Renal pelvis (tissue), 4 donors: Measurements from ENCODE around the gene POLL. TPM values are rescaled to one million over a fixed set of nuclear protein-coding genes. Genes with fewer than 3 reads are reported as not detected.

Source experiments
- DNase-seq: peaks from one replicate; pipeline ENCODE4 v3.0.0-alpha.2; 2013
- polyA plus RNA-seq, 3 donors: library from polyadenylated mRNA; unstranded; fragments of 120-200 nt; gene quantifications; one replicate each; pipeline ENCODE4 v1.2.1, GENCODE V29; 2013; ENCODE audit not compliant: insufficient read length in 3 of 3

The POLL gene
- polyA plus RNA-seq, 3 donors: 31.8 to 46.3 (median 40.1) TPM

- no peak for DNase-seq
Observed at GRCh38 chr10:101575580-101576210, 12.4 kb downstream of the POLL start.

- DNase-seq: no peak
Observed at GRCh38 chr10:101575091-101575490, 13.0 kb downstream of the POLL start.

GRCh38 chr10:101573885-101574753, 13.9 kb downstream of the POLL start:
- no peak for DNase-seq

DNA sequence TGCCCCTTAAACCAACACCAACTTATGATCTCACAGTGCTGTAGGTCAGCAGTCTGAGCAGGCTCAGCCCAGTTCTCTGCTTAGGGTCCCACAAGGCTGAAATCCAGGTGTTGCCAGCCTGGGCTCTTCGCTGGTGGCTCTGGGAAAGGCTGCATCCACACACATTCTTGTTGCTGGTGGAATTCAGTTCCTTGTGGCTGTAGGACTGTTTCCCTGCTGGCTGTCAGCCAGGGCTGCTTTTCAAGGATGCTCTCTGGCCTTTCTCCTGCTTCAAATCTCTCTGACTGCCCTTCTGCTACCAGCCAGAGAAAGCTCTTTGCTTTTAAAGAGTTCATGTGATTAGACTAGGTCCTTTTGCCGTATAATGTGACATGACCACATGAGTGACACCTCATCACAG, 15.3 kb downstream of the POLL start:
- no peak for DNase-seq

DNA sequence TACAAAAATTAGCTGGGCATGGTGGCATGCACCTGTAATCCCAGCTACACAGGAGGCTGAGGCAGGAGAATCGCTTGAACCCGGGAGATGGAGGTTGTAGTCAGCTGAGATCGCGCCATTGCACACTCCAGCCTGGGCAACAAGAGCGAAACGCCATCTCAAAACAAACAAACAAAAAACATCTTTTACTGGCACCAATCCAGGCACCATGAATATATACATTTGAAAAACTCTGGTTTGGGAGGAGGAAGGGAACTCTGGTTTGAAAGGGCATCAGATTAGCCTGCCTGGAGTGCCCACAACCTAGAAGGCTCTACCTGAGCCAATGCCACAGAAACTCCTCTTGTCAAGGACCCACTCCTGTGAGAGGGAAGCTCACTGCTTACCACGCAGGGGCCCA, 15.9 kb downstream of the POLL start:
- DNase-seq: no peak

GRCh38 chr10:101571271-101571925, 16.7 kb downstream of the POLL start:
- DNase-seq: no peak

- no peak for DNase-seq
Observed at GRCh38 chr10:101570428-101571270, 17.4 kb downstream of the POLL start.

DNA sequence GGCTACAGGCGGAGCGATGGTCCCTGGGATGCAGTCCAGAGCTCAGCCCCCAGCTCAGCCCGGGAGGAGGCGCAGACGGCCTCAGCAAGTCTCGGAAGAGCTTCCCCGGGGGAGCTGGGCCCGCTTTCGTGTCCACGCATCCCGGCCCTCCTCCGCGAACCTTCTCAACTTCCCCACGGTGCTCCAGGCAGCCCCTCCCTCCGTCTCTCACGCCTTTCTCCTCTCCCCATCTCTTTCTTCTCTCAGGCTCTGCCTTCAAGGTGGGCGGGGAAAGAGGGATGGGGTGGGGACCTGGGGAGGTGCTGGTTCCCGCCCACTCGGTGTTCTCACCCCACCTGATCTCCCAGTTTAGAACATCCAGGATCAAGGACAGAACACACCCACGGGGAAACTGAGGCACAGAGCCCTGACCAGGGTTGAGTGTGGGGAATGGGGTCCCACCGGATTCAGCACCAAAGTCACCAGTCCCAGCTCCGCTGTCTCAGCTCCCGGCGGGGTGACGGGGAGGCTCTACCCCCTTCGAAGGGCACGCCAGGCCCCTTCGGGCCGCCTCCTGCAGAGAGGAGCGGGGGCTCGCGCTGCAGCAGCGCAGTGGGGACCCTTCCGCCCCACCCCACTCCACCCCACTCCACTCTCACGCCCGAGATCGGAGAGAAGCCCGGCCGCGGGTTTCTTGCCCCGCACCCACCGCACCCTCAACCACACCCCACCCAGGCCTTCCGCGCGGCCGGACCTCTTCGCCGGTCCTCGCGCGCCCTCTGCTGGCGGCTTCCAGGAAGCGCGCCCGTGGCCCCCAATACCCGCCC, 18.2 kb downstream of the POLL start:
- DNase-seq: peak; percentile 57

DNA sequence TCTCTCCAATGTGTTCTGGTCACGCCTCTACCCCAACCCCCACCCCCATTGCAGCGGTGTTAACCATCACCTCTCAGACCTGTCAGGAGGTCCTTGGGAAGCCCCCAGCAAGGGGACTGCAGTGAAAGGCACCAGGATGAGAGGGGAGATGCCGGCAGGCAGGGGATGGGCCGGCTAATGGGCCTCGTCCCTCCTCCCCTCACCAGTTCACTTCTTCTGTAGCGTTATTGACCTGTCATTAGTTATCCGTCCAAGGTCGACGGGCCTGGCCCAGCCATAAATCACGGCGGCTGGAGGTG, 18.8 kb downstream of the POLL start:
- DNase-seq: no peak

DNA sequence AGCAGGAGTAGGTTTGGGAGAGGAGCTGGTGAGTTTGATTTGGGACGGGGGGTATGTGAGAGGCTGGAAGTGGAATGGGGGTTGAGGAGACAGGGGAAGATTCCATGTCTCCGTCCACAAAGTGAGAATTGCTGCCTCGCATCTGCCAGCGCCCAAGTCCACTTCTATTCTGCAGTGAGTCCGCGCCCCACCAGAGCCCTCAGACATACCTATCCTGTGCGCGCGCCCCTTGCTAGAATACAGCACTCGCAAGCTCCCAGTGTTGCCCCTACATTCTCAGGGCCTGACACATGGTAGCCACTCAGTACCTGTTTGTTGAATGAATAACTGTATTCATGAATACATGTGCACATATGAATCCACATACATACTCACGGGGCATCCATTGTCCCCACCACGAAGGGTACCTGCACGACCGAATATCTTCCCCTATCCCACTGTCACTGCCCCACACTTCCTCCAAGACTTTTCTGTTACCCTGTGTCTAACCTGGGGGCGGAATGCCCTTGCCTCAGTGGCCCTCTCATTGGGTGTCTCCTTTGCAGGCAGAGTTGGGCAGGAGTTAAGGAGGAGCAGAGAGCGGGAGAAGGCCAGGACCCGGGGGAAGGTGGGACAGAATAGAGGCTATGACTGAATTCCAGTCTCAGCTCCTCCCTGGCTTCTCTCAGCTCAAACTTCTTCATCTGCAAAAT, 19.9 kb downstream of the POLL start:
- DNase-seq: no peak

DNA sequence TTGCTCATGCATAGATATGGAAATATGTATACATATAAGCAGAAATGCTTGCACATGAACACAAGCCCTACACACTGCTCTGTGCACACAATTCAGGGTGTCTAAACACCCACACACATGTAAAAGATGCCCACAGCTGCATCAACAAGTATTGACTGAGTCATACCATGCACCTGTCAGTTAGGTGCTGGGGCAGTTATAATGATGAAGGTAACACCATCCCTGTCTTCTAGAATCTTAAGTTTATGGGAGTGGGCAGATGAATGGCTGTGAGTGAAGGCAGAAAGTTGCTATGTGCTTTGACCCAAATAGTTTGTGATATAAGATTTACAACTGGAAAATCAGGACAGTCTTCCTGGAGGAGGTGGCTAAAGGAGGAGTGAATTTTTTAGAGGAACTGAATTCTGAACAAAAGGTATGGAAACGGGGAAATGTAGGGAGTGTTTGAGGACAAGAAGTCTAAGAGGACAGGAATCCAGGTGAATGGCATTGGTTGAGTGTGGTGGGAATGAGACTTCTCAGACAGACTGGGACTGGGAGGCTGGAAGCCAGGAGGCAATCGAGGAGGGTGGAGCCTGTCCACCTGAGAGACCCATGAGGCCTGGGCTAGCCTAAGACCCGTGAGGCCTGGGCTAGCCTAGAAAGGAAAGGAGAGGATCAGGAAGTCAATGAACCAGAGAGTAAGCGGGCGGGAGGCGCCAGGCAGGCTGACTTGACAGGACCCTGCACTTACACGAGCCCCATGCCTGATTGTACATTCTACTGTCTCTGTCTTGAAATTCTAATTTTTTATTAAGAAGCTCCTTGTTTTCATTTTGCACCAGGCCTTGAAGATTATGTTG, 20.7 kb downstream of the POLL start:
- no peak for DNase-seq

- DNase-seq: peak; percentile 30
Observed at GRCh38 chr10:101566333-101567164, 21.5 kb downstream of the POLL start.

DNA sequence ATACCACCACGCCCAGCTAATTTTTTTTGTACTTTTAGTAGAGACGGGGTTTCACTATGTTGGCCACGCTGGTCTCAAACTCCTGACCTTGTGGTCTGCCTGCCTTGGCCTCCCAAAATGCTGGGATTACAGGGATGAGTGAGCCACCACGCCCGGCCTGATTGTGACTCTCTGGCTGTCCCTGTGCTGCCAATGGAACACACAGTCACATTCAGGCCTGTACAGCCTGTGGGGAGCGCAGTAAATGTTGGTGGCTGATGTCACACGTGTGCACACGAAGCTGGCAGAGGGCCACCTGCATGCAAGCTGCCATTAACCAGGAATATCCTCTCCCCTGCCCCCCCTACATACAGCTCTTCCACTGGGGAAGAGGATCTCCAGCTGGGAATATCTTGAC, 22.1 kb downstream of the POLL start:
- DNase-seq: no peak

DNA sequence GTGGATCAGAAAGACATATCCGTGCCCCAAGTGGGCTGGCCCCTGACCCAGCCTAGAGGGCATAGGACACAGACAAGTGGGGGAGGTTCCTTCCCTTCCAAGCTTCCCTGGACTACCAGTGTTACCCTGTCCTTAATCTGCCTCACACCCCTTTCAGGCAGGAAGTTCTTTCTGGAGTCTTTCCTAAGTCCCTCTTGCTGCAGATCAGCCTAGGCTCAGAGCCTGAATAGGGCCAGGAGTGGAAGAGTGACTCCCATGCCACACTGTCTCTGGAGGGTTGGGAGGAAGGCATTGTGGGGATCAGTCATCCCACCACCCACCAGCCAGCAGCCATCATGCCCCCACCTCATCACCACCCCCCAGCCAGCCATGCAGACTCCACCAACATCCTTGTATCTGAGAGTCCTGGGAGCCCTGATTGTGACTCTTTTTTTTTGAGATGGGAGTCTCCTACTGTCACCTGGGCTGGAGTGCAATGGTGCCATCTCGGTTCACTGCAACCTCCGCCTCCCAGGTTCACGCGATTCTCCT, 22.6 kb downstream of the POLL start:
- no peak for DNase-seq

DNA sequence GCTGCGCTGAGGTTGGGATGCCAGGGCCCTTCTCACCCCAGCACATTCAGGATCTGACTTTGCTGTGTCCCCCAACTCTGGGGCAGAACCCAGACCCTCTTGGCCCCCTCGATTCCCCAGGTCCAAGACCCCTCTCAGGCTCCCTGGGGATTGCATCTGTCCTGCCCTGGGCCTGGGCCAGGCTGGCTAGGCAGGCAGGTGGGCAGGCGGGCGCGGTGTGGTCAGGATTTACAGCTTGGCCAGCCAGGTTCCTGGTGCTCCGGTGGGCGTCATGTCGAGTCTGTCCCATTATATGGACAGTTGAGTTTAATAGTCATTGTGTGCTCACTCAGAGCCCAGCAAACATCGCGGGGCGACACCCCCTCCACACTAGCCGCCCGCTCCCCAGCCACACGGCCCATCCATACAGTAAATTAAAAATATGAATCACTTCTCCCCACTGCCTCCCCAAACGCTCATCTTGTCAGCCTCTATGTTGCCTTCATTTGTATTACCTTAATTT, 23.5 kb downstream of the POLL start:
- no peak for DNase-seq

GRCh38 chr10:101563497-101564040, 24.5 kb downstream of the POLL start:
- no peak for DNase-seq

- no peak for DNase-seq
Observed at GRCh38 chr10:101563007-101563406, 25.1 kb downstream of the POLL start.

DNA sequence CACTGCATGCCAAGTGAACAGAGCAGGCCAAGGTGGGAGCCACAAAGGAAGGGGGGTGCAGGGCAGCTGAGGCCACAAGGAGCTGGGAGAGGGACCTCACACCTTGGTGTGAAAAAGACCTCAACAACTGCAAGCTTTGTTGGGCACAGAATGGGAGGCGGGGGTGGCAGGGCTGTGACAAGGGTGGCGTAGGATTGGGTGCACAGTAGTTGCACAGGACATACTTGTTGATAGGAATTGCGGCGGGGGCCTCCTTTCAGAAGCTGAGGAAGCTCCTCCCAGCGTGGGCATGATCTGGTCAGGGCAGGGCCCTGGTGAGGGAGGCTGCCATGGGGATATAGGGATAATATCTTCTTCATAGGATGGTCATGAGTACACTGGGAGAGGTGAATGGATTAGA, 25.8 kb downstream of the POLL start:
- no peak for DNase-seq
